ENCODE data around the gene MATN4.

Gene MATN4

DNA sequence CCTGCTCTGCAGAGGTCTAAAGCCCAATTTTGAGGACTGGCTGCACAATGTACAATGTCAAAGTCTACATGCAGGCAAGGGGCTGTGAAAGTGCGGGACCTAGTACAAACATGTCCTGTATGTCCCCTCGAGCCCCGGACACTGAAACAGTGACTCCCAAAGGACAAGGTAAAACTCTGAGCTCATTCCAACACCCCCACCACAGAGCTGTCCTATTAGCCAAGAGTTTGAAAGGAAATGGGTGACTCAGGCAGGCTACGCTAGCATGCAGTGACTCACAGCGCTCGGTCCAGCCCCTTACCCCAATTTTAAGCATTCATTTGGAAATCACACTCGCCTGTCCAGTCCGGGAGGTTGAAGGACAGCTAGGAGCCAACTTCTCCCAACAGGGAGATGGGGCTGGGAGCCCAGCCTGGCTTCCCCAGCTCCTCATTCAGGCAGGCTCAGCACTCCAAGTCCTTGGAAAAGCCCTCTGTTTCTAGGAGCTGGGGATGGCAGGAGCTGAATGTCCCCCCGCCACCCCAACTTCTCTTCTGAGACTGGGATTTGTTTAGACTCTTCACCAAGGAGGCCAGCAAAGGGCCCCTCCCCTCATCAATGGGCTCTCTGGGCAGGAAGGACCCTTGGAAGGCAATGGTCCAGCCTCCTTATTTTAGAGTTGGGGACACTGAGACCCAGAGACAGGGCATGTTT, 36.2 kb upstream of the MATN4 start:
- Mint-ChIP-seq H3K4me1 (peaks cover 10% of the 10 kb centered on the region), H3K27me3 (peaks cover 4% of the 10 kb centered on the region), H3K36me3 (no peaks in the 10 kb centered on the region), H3K27ac (no peak overlapping the region), H3K9me3 (no peaks in the 10 kb centered on the region), H3K4me3 (no peak overlapping the region)

DNA sequence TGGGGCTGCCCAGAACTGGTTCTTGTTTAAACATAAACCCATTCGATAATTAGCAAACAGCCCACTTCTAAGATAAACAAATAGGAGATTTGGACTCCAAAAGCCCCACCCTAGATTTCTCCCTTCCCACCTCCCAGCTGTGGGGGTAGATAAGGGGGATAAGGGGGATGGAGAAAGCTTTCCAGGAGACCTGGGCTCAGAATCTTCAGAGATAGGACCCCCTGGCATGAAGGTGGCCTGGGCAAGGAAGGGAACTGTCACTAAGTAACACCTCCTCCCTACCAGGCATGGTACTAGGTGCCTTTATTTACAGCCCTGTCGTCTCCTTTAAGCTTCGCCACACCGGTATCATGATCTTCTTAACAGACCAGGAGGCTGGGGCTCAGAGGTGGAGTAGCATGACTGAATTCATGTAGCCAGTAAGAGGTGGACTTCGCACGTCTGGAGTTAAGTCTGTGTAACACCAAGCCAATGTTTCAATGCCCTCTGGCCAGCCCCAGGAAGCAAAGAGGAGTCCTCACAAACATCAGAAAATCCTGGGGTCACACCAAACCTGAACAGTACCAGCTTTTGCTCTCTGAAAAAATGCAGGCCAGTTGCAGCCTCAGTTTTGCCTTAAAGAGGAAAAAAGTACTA, 35.6 kb upstream of the MATN4 start:
- Mint-ChIP-seq H3K9me3 (no peaks in the 10 kb centered on the region), H3K27ac (no peak overlapping the region), H3K36me3 (no peaks in the 10 kb centered on the region), H3K4me3 (no peak overlapping the region), H3K27me3 (peaks cover 4% of the 10 kb centered on the region), H3K4me1 (peaks cover 10% of the 10 kb centered on the region)

DNA sequence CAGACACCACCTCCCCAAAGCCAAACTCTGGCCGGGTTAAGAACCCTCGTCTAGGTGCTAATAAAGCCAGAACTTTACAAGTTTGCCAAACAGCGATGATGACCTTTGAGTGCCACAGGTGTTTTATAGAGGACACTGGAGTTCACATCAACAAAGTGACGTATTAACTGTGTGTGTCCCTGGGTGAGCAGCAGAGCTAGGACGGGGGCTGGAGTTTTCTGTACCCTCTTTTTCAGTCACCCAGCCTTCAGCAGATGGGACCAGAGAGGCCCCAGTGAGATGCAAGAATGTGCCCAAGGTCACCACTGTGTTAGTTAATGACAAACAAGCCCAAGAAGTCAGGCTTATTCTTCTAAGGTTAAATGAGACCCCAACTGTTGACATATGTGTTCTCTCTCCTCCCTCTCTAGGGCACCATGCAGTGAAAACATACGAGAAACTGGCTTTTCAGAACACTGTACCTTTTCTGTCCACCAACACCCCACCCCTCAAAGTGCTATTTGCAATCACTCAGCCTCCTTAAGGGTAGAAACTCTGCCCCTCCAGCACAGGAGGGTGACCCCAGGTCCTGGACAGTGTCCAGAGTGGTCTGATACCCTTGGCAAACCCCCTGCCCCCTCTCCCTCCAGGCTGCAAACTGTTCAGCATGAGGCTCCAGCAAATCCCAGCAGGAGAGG, 34.9 kb upstream of the MATN4 start:
- Mint-ChIP-seq H3K27me3 (peaks cover 4% of the 10 kb centered on the region), H3K36me3 (no peaks in the 10 kb centered on the region), H3K4me3 (no peak overlapping the region), H3K4me1 (peaks cover 10% of the 10 kb centered on the region), H3K27ac (no peak overlapping the region), H3K9me3 (no peaks in the 10 kb centered on the region)

DNA sequence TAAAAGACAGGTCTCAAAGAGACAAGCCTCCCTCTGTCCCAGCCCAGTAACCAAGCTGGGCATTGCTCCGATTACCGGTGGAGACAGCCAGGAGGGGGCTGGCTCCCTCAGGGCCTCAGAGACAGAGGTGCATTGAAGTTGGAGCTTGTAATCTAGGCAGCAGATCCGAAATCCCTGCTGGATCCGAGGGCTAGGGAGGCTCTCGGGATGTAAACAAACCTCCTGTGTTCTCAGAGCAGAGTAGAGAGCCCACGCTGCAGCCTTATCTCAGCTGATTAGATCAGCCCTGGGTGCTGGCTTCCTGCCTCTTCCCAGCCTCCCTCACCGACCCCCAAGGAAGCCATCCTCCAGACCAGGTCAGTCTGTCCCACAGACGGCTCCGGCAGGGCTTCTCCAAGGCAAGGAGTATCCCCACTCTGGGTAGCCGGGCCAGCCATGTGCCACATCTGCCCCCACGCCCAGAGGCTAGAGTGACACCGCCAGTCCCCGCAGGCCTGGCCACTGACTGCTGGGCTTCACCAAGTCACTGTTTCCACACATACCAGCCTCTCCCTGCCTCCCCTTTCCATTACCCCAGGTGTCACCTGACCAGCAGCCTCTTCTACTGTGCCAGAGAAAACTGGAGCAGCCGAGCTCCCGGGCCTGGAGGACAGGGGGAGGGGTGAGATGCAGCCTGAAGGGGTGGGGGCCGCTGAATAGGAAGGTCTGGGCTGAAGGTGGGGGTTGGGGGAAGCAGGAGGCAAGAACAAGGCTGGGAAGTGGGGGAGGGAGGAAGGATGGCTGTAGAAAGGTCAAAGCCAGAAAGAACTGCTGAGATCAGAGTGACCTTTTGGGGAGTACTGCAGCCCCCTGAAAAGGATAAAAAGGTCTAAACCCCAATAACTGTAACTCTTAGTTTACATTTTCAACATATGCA, 34.1 kb upstream of the MATN4 start:
- no peaks in the 10 kb centered on the region for H3K9me3 Mint-ChIP-seq
- H3K36me3 Mint-ChIP-seq, result no peaks in the 10 kb centered on the region
- peaks cover 3% of the 10 kb centered on the region for H3K4me1 Mint-ChIP-seq
- no peak overlapping the region for H3K4me3 Mint-ChIP-seq
- peaks cover 4% of the 10 kb centered on the region for H3K27me3 Mint-ChIP-seq
- no peak overlapping the region for H3K27ac Mint-ChIP-seq

DNA sequence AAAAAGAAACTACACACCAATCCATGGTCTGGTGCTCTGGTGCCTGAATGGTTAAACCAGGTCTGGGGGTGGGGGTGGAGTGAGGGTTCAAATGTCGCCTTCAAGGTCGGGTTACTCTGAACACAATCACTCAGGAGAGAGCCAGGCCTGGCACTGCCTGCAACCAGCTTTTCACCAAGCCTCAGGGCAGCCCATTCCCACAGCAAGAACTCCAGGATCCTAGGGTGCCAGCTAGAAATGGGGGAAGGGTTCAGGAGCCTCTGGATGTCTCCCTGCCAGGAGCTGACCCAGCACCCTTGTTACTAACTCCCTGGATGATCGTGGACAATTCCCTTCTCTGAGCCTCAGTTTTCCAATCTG, 33.5 kb upstream of the MATN4 start:
- H3K36me3 Mint-ChIP-seq, result no peaks in the 10 kb centered on the region
- no peak overlapping the region for H3K4me3 Mint-ChIP-seq
- H3K27ac Mint-ChIP-seq, result no peak overlapping the region
- H3K4me1 Mint-ChIP-seq, result no peaks in the 10 kb centered on the region
- H3K27me3 Mint-ChIP-seq, result peaks cover 4% of the 10 kb centered on the region
- H3K9me3 Mint-ChIP-seq, result no peaks in the 10 kb centered on the region

DNA sequence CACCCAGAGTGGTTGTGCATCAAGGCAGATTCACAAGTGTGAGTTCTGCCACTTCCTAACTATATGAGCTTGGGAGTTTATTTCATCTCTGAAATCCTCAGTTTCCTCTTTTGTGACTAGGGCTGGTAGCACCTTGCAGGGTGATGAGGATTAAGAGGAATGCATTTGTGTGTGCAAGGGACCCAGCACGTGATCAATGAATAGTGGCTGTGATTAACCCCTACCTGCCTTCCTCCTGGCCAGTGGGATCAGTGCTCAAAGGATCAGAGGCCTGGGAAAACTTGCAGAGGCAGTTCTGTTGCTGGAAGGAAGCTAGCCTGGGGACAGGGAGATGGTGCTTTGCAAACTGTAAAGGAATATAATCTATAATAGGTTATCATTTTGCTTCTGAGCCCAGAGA, 32.9 kb upstream of the MATN4 start:
- Mint-ChIP-seq H3K27me3 (peaks cover 4% of the 10 kb centered on the region), H3K36me3 (no peaks in the 10 kb centered on the region), H3K9me3 (no peaks in the 10 kb centered on the region), H3K27ac (no peak overlapping the region), H3K4me1 (no peaks in the 10 kb centered on the region), H3K4me3 (no peak overlapping the region)

DNA sequence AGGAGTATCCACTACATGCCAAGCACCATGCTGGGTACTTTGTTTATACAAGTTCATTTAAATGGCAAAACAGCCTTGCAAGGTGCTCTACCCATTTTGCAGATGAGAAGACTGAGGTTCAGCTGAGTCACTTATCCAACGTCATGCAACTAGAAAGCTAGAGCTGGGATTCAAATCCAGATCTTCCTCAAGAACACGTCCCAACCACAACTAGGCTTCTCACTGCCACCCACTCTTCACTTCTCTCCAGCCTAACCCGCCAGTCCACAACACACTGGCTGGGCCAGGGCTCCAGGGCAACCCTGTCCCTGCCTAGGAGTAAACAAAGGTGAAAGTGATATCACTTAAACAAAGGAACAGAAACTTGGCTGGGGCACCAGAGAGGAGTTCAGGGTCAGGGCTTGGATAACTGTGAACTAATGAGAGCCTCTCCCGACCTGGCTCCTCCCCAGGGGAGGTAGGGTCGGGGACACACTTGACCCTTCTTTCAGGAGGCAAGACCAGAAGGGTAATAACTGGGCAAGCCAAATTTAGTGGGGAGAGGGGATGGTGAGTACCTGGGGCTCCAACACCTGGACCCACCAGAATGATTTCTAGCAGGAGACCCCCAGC, 32.2 kb upstream of the MATN4 start:
- no peak overlapping the region for H3K4me3 Mint-ChIP-seq
- no peaks in the 10 kb centered on the region for H3K36me3 Mint-ChIP-seq
- peaks cover 4% of the 10 kb centered on the region for H3K27me3 Mint-ChIP-seq
- H3K9me3 Mint-ChIP-seq, result no peaks in the 10 kb centered on the region
- no peaks in the 10 kb centered on the region for H3K4me1 Mint-ChIP-seq
- H3K27ac Mint-ChIP-seq, result no peak overlapping the region

DNA sequence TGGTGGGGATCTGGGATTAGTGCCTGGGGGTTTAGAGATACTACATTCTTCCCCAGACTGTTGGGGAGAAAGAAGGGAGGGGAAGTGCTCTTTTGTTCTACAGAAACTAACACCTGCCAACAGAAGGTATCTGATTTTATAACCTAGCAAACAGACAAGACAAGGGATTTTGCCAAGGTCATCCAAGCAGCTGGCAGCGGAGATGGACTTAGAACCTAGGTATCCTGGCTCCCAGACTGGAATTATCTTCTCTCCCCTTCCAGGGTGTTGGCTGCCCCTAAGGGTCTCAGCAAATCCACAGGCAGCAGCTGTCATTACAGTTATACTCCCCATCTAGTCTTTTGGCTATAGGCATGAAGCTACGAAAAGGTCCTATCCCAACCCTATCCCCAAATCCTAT, 31.7 kb upstream of the MATN4 start:
- Mint-ChIP-seq H3K36me3 (no peaks in the 10 kb centered on the region), H3K9me3 (no peaks in the 10 kb centered on the region), H3K27me3 (peaks cover under 1% of the 10 kb centered on the region), H3K4me3 (no peak overlapping the region), H3K4me1 (no peaks in the 10 kb centered on the region), H3K27ac (no peak overlapping the region)

DNA sequence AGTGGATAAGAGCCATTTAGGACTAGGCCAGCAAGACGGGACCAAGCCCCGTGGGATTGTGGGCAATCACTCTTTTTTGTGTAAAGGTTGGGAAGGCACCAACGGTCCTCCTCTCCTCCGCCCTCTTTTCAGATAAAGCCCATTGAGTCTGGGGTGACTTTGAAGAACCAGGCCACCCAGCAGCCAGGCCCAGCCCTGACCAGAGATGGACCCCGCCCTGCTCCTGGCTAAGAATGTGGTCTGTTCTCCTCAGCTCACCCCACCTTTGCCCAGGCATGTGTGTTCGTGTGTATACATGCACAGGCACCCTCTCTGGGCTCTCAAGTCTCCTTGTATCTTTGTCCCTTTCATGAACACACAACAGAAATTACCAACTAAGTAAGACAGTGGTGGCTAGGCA, 31.0 kb upstream of the MATN4 start:
- no peaks in the 10 kb centered on the region for H3K27me3 Mint-ChIP-seq
- H3K27ac Mint-ChIP-seq, result no peak overlapping the region
- H3K4me3 Mint-ChIP-seq, result no peak overlapping the region
- no peaks in the 10 kb centered on the region for H3K9me3 Mint-ChIP-seq
- no peaks in the 10 kb centered on the region for H3K4me1 Mint-ChIP-seq
- no peaks in the 10 kb centered on the region for H3K36me3 Mint-ChIP-seq

DNA sequence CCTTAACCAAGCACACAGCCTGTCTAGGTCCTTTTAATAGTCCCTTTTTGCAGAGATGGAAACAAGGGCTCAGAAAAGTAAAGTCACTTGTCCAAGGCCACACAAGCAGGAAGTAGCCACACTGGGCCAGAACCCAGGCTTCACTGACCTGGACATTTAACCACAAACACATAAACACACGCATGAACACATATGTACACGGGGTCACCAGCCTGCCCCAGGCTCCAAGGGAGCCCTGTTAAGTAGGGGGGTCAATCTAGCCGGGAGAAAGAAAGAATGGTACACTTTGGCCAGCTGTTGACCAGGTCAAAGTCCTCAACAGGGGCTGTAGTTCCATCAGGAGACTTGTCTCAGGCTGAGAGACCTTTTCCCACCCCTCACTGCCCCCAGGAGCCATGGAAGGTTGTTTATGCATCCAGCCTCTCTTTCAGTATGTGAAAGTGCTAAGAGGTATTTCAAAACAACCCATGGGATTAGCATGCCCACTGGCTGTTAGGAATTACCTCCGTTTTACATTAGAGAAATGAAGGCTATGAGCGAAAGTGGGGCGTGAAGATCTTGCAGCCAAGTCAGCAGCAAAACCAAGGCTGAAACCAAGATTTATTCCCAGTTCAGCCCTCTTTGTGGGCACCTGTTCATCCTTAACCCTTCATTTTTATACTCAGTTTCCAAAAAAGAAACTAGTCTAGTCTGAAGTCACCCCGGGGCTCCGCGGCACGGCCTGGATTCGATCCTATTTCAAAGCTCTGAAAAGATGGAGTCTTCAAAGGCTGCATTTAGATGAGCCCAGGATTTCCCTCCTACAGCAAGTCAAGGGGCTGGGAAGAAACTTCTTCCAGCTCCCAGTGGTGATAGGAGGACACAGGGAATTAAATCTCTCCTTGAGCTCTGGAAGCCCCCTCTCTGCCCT, 30.3 kb upstream of the MATN4 start:
- H3K9me3 Mint-ChIP-seq, result no peaks in the 10 kb centered on the region
- no peak overlapping the region for H3K27ac Mint-ChIP-seq
- H3K4me1 Mint-ChIP-seq, result no peaks in the 10 kb centered on the region
- H3K27me3 Mint-ChIP-seq, result no peaks in the 10 kb centered on the region
- no peaks in the 10 kb centered on the region for H3K36me3 Mint-ChIP-seq
- no peak overlapping the region for H3K4me3 Mint-ChIP-seq

DNA sequence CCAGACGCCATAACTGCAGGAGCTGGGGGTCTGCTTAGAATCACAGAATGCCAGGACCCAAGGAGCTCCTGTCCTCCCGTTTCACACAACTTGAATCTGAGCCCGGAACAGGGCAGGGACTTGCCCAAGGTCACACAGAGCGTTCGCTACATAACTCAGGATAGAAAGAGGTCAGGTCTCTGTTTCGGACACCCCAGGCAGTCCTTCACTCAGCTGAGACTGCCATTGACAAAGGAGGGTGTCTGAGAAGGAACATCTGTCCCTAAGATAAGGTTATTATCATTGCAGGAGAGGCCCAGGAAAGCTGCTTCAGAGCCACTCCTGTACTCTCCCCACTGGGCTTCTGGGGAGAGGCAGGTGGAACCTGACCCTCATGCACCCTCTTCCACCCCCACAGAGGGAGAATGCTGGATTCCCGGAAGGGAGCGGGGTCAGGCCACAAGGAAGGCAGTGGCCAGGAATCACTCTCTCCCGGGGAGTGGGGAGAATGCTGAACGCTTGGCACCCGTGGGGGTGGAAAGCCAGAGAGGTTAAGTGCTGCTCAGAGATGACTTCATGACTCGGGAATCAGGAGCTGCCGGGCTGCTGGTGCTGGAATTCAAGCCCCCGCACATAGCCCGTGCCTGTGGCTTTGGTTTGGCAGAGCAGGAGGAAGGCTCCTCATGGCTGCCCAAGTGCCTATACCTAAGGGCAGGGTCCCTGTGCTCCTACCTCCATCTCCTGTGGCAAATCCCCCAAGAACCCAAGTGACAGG, 29.4 kb upstream of the MATN4 start:
- Mint-ChIP-seq H3K36me3 (no peaks in the 10 kb centered on the region), H3K9me3 (no peaks in the 10 kb centered on the region), H3K4me1 (no peaks in the 10 kb centered on the region), H3K4me3 (no peak overlapping the region), H3K27me3 (no peaks in the 10 kb centered on the region), H3K27ac (no peak overlapping the region)

DNA sequence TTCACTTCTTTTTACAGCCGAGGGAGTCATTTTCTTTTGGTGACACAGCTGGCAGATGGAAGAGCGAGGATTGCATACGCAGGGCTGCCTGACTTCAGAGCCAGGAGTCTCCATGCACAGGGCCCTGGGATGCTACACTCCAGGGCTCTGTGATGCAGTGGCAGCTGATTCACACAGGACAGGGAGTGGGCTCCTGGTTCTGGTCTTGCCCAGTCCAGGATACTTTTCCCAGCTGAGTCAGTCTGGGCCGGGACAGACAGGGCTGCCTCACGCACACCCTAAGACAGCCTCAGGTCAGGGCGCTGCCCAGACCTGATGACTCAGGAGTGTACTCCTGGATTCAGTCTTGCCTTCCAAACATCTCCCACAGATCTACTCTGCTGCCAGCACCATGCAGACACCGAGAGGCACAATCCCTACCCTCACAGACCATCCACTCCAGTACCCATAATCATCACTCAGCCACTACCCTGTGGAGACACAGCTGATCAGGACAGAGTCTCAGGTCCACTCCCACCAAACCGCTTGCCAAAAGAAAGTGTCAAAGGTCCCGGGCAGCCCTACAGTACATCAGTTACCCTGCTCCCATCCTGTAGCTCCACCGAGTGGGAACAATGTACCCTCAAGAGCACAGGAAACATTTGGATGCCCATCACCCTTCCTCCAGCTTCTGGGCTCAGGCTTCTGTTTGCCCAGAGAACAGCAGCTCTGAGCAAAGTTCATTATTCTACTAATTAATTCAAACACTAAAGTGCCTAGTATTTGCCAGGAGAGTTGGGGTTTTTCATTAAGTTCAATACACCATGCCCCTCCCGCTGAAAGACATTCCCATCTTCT, 28.6 kb upstream of the MATN4 start:
- Mint-ChIP-seq H3K27me3 (no peaks in the 10 kb centered on the region), H3K4me1 (no peaks in the 10 kb centered on the region), H3K27ac (no peak overlapping the region), H3K4me3 (no peak overlapping the region), H3K36me3 (no peaks in the 10 kb centered on the region), H3K9me3 (no peaks in the 10 kb centered on the region)

DNA sequence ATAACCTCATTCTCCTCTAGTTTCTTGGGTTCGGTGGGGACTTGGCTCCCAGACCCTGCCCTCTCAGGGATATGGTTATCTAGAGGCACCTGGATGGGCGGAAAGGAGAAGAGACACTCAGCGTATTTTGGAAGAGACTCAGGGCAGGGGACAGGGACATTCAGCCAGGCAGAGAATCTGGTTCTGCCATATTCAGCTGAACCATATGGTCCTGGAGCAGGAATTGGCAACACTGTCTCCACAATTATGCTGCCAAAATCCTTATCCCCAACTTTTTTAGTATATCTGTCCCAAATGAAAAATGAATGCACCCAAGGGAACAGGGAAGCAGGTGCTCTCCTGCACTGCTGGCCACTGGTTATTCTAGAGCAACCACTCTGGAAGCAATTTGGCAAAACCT, 22.4 kb upstream of the MATN4 start:
- no peaks in the 10 kb centered on the region for H3K36me3 Mint-ChIP-seq
- H3K4me3 Mint-ChIP-seq, result no peak overlapping the region
- no peaks in the 10 kb centered on the region for H3K27me3 Mint-ChIP-seq
- H3K4me1 Mint-ChIP-seq, result no peaks in the 10 kb centered on the region
- no peak overlapping the region for H3K27ac Mint-ChIP-seq
- H3K9me3 Mint-ChIP-seq, result no peaks in the 10 kb centered on the region
